GM18499 (cell line): ENCODE data around the gene GOLPH3L.
"Not testable (repeated sequence)": the region's sequence is repeated elsewhere in the genome, so short reads cannot be mapped to it uniquely, and the experiment has no call there.

Experiments used
- ATAC-seq: cut with Tn5 transposase; IDR thresholded peaks from one replicate; pipeline ENCODE4 v1.9.1; 2021; ENCODE audit warnings: moderate number of reproducible peaks; ENCODE audit not compliant: insufficient read depth, unreplicated experiment

The GOLPH3L gene

DNA sequence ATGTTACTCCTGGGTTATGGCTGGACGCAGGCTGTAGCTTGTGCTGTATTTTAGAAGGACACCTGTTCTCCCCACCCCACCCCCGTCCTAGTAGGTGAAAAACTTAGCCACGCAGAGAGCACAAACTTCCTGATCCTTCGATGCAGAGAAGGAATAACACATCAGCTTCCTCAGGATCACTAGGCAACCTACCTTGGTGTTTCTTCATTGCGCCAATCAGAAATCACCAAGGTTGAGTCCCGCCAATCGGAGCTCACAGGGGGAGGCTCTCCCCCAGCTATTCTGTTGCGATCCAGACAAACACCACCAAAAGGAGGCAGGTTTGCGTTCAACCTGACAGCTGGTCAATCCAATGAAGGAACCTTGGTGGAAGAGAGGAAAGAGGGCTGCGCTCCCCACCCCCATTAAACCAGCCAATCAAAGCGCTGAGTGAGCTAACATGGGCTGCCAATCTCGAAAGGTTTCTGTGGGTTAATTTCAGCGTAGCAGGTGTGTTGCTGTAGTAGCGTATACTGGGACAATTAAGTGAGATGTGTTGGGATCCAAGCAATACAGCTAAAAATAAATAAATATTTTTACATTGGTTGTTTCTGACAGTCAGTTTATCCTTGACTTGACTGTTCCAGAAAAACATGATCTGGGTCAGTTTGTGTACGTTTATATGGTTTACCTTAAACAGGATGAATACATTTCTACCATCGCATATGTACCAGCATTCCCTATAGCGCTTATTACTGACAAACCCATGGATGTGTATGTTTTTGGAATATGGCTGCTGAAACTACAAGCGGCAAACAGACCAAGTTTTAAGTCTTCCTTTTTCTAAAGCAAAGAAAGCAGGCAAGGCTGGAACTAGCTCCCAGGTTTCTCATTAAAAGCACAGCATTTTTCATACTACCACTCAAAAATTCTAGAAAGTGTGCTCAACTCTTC is at the start of gene GOLPH3L:
Gene GOLPH3L (minus strand): TSS at position 160 of the 933 bp plus-strand sequence. CDS start 2,316 bp downstream, outside the sequence.
- ATAC-seq = peak; percentile 95

DNA sequence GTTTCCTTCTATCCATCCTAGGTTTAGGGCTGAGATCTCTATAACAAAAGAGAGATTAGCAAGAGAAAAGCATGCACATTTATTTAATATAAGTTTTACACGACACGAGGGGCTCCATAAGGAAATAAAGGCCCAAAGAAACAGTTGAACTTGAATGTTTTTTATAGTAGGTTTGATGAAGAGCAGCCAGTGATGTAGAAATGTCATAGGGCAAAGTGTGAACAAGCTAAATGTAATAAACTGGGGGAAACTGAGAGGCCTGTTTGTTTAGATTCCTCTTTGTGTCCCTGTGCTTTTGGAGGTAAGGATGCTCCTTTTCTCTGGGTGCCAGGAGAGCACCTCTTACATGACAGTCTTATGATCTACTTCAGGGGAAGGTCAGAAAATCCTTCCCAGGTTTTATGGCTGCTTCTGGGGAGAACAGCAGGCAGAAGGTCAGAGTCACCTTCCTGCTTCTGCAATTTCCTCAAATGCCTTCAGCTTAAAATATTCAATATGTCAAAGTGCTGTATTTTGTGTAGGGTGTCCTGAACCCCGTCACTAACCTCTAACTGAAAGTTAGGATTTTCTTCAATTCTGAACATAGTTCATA is 33.3 kb upstream of the GOLPH3L start:
- no peak for ATAC-seq

DNA sequence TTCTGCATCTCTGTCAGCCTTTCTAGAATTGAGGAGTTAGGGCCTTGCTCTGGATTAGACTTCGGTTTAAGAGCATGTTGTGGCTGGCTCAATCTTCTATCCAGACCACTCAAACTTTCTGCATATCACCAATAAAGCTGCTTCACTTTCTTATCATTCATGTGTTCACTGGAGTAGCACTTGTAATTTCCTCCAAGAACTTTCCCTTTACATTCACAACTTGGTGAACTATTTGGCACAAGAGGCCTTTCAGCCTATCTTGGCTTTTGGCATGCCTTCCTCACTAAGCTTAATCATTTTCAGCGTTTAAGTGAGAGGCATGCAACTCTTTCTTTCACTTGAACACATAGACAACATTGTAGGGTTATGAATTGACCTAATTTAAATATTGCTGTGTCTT is 27.4 kb upstream of the GOLPH3L start:
- no peak for ATAC-seq

DNA sequence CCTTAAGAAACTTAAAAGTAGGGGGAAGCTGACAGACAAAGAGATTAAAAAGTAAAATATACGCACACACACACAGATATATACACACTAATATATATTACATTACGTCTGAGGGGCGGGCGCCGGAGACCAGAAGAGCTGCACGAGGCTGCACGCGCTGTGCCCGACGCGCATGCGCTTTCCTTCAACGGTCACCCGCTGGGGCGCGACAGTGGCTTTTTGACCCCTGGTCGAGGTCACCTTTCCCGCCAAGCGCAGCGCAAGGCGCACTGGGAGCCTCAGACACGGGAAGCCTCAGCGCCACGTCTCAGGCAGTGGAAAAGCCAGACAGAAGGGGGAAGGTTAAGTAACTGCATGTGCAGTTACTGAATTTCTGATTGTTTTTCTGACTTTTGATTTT is 23.7 kb upstream of the GOLPH3L start, which contains the start of gene HORMAD1:
Gene HORMAD1 (minus strand): TSS at position 193 of the 400 bp plus-strand sequence. CDS start 1,390 bp downstream, outside the sequence.
- no peak for ATAC-seq

DNA sequence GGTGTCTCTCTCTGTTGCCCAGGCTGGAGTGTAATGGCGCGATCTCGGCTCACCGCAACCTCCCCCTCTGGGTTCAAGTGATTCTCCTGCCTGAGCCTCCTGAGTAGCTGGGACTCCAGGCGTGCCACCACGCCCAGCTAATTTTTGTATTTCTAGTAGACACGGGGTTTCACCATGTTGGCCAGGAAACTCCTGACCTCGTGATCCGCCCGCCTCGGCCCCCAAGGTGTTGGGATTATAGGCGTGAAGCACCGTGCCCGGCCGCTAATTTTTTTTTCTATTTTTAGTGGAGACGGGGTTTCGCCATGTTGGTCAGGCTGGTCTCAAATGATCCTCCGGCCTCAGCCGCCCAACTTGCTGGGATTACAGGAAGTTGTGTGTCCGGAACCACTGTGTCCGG is 23.1 kb upstream of the GOLPH3L start:
- ATAC-seq = no peak

DNA sequence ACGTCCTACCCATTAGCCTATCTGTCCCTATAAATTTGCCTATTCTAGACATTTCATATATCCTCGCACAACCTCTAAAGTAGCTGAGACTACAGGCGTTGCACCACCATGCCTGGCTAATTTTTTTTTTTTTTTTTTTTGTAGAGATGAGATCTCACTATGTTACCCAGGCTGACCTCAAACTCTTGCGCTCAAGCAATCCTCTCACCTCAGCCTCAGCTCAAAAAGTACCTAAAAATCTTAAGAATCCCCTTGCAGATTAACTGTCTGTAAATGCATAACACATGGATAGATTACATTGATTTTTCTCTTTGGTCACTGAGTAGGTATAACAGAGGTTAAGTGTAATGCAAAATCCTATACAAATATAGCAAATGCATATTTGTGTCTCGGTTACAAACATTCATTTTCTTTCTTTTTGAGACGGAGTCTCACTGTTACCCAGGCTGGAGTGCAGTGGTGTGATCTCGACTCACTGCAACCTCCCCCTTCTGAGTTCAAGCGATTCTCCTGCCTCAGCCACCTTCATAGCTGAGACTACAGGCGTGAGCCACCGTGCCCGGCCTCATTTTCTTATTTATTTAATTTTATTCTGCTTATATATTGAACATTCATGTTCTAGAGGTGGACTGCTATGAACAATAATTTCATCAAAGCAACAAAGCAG is 21.4 kb upstream of the GOLPH3L start:
- ATAC-seq = no peak

DNA sequence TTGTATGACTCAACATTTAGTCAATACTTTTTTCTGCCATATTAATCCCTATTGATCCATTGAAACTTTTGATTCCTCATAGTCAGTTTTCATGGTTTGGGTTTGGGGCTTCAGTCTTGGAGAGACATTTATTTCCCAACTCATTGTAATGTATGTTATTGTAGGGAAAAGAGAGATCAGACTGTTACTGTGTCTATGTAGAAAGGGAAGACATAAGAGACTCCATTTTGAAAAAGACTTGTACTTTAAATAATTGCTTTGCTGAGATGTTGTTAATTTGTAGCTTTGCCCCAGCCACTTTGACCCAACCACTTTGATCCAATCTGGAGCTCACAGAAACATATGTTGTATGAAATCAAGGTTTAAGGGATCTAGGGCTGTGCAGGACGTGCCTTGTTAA is 12.1 kb upstream of the GOLPH3L start:
- ATAC-seq = not testable (repeated sequence)

DNA sequence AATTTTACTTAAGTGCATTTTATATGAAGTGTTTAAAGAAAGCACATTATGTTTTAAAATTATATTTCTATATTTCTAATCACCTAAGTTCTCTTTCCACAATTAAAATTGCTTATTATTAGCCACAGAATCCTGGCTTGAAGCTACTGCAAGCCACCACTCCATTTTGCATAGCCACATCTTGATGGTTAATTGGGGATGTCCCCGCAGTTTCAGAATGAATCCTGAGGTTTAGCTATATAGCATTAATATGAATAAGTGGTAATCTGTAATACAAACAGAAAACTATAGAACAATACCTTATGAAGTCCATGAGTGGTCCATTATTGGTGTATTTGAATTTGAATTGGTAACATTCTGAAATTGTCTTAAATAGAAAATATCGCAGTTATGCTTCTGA is 11.6 kb upstream of the GOLPH3L start:
- no peak for ATAC-seq

DNA sequence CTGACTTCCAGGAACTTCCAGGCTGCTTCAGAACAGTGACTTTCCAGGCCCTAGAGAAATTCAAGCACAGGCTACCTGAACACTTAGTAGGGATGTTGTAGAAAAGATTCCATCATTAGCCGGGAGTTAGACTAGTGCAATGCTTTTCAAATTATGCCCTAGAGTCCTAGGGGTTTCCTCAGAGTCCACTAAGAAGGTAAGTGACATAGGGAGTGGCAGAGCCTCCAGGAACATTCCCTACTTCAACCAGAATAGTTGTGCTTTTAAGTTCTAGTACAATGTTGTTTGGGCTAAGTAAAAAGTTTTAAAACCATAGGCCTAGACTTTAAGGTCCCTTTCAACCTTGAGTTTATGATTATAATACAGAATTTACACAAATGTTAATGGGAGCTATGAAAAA is 9.1 kb upstream of the GOLPH3L start:
- ATAC-seq = no peak

DNA sequence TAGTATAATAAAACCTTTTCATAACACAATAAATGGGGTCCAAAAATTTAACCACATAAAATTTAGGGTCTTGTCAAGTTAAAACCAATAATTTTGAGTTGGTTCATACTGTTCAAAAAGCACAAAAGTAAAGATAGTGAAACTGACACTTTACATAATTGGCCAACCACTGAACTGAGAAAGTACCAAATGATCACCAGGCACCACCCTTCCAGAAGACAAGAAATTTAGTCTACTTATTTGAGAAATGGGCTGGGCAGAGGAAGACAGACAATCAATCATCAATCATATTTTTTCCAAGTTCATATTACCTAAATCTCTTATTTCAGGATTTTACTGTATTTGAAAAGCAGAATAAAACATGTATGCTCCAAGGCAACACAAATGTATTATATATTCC is 6.5 kb upstream of the GOLPH3L start:
- no peak for ATAC-seq

DNA sequence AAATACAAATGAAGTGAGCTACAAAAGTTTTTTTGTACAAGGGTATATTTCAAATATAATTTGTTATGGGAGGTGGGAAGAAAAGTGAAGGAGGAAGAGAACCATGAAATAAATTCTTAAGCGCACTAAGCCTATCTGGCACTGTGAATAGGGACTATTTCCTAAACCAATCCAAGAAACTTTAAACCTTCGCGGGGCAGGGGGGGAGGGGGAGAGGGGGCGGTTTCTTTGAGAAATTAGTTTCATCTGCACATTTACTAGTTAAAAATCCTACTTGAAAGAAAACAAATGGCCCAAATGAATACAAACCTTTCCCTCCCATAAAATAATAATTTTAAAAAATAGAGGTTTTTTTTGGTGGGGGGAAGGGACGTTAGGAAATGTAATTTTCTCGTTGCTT is 364 bp downstream of the GOLPH3L start:
- no peak for ATAC-seq

DNA sequence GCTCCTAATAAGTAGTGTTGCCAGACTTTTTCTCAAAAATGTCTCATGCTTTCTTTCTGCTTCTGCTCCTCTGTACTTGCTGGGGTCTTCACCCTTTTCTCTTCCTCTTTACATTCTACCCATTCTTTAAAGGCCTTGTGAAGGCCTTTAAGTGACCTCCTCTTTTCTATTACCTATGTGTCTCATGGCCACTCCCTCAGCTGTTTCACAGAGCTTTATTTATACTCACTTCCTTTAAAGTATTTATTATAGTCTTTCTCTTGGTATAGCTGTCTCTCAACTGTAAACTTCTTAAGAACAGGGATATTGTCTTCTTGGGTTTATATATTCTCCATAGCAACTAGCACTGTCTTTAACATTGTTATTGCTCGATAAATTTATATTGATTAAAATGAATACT is 792 bp downstream of the GOLPH3L start:
- no peak for ATAC-seq

DNA sequence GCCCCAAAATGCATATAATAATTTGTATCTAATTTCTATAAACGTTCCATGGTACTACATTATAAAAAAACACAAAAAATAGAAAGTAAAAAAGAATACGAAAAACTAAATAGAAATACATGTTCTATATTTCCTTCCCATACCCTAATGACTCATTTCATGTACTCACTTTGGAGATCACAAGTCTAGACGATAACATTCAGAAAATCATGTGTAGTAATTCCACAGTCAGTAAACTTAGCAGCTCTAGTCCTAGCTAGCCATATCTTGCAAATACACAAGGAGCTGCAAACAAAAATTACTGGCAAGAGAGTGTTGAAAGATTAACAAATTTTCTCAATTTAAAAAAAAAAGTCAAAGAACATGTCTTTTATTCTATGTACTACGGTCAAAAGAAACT is 1.4 kb downstream of the GOLPH3L start:
- ATAC-seq = no peak

DNA sequence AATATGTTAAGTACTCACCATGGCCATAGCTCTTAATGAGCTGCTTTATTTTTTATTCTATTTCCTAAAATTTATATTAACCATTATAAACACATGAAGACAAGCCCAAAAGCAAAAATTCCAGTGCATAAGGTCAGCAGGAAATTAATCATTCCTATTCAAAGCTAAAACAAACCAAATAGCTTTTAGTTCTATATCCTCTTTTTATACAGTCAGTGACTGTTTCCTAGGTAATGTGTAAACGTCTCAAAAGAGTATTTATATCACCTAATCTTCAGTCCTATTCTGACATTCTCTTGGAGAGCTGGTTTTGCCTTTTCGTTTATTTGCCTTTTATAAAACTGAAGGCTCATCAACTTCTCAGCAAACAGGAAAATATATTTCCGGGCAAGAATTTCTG is 4.2 kb downstream of the GOLPH3L start:
- ATAC-seq = no peak

DNA sequence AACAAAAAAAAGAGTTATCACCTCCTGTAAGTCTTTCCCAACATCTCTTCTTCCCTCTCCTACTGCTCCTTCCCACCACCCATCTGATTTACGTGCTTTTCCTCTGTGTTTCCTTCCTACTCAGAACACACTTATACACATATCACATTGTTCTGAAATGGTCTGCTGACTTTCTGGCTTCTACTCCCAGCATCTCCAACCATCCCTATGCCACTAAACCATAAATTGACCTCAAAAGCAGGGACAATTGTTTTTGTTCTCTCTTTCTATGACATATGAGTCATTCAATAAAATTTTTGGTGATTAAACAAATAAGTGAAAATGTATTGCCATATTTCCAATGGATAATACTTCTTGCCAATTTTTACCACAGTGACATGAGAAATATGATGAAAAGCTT is 8.2 kb downstream of the GOLPH3L start:
- no peak for ATAC-seq

DNA sequence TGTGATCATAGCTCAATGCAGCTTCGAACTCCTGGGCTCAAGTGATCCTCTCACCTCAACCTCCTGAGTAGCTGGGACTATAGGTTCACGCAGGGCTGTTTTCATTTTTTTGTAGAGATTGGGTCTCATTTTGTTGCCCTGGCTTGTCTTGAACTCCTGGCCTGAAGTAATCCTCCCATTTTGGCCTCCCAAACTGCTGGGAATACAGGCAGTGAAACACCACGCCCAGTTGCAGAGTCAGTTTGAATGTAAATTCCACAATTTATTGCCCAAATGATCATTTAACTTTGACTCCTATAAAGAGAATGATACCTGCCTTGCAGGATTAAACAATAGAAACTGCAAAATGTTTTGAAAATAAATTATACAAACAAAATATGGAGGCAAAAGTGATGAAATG is 10.7 kb downstream of the GOLPH3L start:
- ATAC-seq = no peak

DNA sequence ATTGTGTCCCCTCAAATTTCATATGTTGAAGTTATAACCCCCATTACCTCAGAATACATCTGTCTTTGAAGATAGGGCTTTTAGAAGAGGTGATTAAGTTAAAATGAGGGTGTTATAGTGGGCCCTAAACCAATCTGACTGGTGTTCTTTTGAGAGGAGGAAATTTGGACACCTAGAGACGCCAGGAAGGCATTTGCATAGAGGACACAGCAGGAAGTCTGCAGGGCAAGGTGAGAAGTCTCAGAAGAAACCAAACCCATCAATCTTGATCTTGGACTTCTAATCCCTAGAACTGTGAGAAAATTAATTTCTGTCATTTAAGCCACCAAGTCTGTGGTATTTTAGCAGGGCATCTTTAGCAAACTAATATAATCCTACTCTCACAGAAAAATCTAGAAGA is 13.0 kb downstream of the GOLPH3L start:
- no peak for ATAC-seq

DNA sequence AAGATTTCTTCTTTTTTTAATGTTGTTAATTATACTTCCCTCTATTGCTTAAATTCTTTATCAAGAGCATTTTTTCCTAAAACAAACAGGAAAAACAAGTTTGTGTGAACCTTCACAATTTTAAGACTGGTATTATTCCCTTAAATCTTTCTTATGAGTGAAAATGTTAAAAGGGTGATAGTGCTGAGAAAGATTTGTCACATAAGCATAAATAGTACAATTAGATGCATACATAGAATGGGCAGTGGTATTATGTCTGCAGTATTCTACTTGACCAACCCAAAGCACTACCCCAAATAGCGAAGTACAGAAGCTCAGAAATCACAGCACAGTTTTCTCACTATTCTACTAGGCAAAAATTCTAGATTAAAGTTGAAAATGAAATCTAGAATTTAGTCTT is 18.0 kb downstream of the GOLPH3L start:
- ATAC-seq = no peak

DNA sequence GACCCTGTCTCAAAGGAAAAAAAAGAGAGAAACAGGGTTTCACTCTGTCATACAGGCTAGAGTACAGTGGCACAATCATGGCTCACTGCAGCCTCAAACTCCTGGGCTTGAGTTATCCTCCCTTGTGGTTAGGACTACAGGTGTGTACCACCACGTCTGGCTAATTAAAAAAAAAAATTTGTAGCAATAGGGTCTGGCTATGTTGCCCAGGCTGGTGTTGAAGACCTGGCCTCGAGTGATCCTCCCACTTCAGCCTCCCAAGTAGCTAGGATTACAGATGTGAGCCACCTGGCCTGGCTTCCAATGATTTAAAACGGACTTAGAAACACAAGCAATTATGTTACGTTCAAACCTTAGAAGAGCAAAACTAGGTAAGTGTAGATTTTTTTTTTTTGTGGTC is 22.1 kb downstream of the GOLPH3L start:
- no peak for ATAC-seq

DNA sequence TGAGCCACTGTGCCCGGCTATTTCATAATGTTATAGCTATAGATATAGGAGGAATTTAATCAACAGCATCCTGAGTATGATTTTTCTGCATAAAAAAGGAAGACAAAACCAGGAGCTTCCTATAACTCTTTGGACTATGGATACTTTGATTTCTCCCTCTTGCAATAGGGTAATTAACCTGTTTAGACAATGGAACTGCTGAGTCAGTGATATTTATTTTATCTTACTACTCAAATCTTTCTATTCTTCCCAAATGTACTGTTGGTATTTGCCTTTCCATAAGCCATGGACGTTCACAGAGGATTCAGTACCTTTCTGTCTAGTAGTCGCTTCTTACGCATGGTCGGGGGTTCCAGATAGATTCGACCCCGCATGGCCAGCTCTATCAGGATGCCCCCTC is 33.6 kb downstream of the GOLPH3L start:
- no peak for ATAC-seq

DNA sequence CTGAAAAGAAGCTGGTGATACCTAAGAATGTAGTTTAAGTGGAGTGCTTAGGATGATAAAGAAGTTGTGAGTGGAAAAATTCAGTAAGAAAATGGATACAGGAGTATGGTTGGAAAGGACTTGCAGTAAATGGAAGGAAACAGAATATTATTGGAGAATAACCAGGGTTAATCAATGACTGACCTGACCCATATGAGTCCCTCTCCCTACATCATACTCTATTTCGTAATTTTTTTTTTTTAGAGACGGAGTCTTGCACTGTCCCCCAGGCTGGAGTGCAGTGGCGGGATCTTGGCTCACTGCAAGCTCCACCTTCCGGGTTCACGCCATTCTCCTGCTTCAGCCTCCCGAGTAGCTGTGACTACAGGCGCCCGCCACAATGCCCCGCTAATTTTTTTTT is 34.1 kb downstream of the GOLPH3L start:
- no peak for ATAC-seq
